Amniotic stem cell (primary cell): ENCODE measurements around the gene UBE2F.
"Not testable (repeated sequence)": the region's sequence is repeated elsewhere in the genome, so short reads cannot be mapped to it uniquely, and the experiment has no call there.

Experiments
- DNase-seq: peaks from one replicate; lab custom pipeline; 2025; lab: John Stamatoyannopoulos, UW

Gene UBE2F

GRCh38 chr2:237944302-237944701 is 22.5 kb upstream of the UBE2F start:
- DNase-seq, result no peak

GRCh38 chr2:237946423-237946822 is 20.4 kb upstream of the UBE2F start:
- no peak for DNase-seq

- DNase-seq, result not testable (repeated sequence)
Observed at GRCh38 chr2:237951354-237951753, 15.5 kb upstream of the UBE2F start.

GRCh38 chr2:237951878-237952277 is 14.9 kb upstream of the UBE2F start:
- no peak for DNase-seq

- no peak for DNase-seq
Observed at GRCh38 chr2:237952851-237953250, 14.0 kb upstream of the UBE2F start.

- DNase-seq, result no peak
Observed at GRCh38 chr2:237955640-237956401, 11.0 kb upstream of the UBE2F start.

- DNase-seq, result no peak
Observed at GRCh38 chr2:237956402-237956736, 10.4 kb upstream of the UBE2F start.

GRCh38 chr2:237961637-237962036 is 5.2 kb upstream of the UBE2F start:
- no peak for DNase-seq

GRCh38 chr2:237962432-237963084 is 4.3 kb upstream of the UBE2F start:
- DNase-seq, result no peak

- not testable (repeated sequence) for DNase-seq
Observed at GRCh38 chr2:237963490-237963991, 3.3 kb upstream of the UBE2F start.

- DNase-seq, result no peak
Observed at GRCh38 chr2:237964194-237964577, 2.6 kb upstream of the UBE2F start.

- no peak for DNase-seq
Observed at GRCh38 chr2:237964578-237965404, 2.0 kb upstream of the UBE2F start.

- not testable (repeated sequence) for DNase-seq
Observed at GRCh38 chr2:237965844-237966243, 970 bp upstream of the UBE2F start.

GRCh38 chr2:237966250-237966564 is 607 bp upstream of the UBE2F start:
- DNase-seq, result no peak

GRCh38 chr2:237967463-237967951 is 693 bp downstream of the UBE2F start:
- no peak for DNase-seq

GRCh38 chr2:237968048-237968862 is 1.4 kb downstream of the UBE2F start:
- no peak for DNase-seq

GRCh38 chr2:237971661-237972060 is 4.8 kb downstream of the UBE2F start:
- DNase-seq, result no peak

GRCh38 chr2:237972211-237972610 is 5.4 kb downstream of the UBE2F start:
- DNase-seq, result no peak

- DNase-seq, result no peak
Observed at GRCh38 chr2:237972936-237973335, 6.1 kb downstream of the UBE2F start.

- DNase-seq, result no peak
Observed at GRCh38 chr2:237977380-237977779, 10.6 kb downstream of the UBE2F start.

GRCh38 chr2:237978058-237978712 is 11.4 kb downstream of the UBE2F start:
- DNase-seq, result no peak
